ENCODE data around the gene CACNA1E. TPM values are rescaled to one million over a fixed set of nuclear protein-coding genes. Genes with fewer than 3 reads are reported as not detected.

Gene CACNA1E
- total RNA-seq, result under 1 TPM in 2 of 4 donors, not detected in 2; 0.09 to 0.19 TPM

GRCh38 chr1:181483285-181484195 lies at the start of gene CACNA1E:
Gene CACNA1E (plus strand): TSS chr1:181483517. CDS start chr1:181483745, 228 bp downstream.
- Histone ChIP-seq H3K27me3 (peaks cover 8 to 93% (median 28%) of the 10 kb centered on the region in 4 donors), H3K36me3 (no peaks in the 10 kb centered on the region), H3K4me1 (peaks cover 9 to 29% (median 12%) of the 10 kb centered on the region in 3 donors), H3K9me3 (no peaks in the 10 kb centered on the region), H3K4me3 (peak within 1 kb of the TSS in 3 of 4 donors; percentile 11 to 57 (median 38)), H3K27ac (no peak within 1 kb of the TSS)
- WGBS, 2 donors, result 17 to 35% methylated on average over 17 to 41 of the region's 43 CpGs
- intact Hi-C loops (cut with DNase I), result loop anchor here (10.0 kb wide), 1 partner anchor 571 kb away; no protein-coding TSS in a partner anchor
- no peak for DNase-seq
- no peak for TF ChIP-seq CTCF (IDR thresholded peaks at IDR 0.05)
- no peak for TF ChIP-seq POLR2A (IDR thresholded peaks at IDR 0.05)

GRCh38 chr1:181433931-181434330 lies 49.4 kb upstream of the CACNA1E start:
- TF ChIP-seq CTCF (IDR thresholded peaks at IDR 0.05) (no peak), POLR2A (IDR thresholded peaks at IDR 0.05) (no peak)
- Histone ChIP-seq H3K27me3 (peaks cover 0 to 27% (median 0%) of the 10 kb centered on the region in 4 donors), H3K36me3 (no peaks in the 10 kb centered on the region), H3K9me3 (no peaks in the 10 kb centered on the region), H3K27ac (no peak overlapping the region), H3K4me1 (no peaks in the 10 kb centered on the region), H3K4me3 (no peak overlapping the region)
- 74 to 94% methylated on average over 3 of the region's 3 CpGs for WGBS, 2 donors
- no peak for DNase-seq
- intact Hi-C loops (cut with DNase I), result no loop called here

- WGBS, 2 donors, result 47 to 78% methylated on average over 2 of the region's 2 CpGs
- H3K4me3 ChIP-seq, result no peak overlapping the region
- H3K27me3 ChIP-seq, result peaks cover 0 to 33% (median 0%) of the 10 kb centered on the region in 4 donors
- TF ChIP-seq POLR2A (IDR thresholded peaks at IDR 0.05), result no peak
- no peak for TF ChIP-seq CTCF (IDR thresholded peaks at IDR 0.05)
- no peaks in the 10 kb centered on the region for H3K9me3 ChIP-seq
- no peak overlapping the region for H3K27ac ChIP-seq
- intact Hi-C loops (cut with DNase I), result no loop called here
- DNase-seq, result no peak
- no peaks in the 10 kb centered on the region for H3K4me1 ChIP-seq
- no peaks in the 10 kb centered on the region for H3K36me3 ChIP-seq
Measured at GRCh38 chr1:181438013-181438412, 45.3 kb upstream of the CACNA1E start.

- intact Hi-C loops (cut with DNase I), result no loop called here
- Histone ChIP-seq H3K27ac (no peak overlapping the region), H3K9me3 (no peaks in the 10 kb centered on the region), H3K4me3 (no peak overlapping the region), H3K4me1 (no peaks in the 10 kb centered on the region), H3K27me3 (peaks cover 0 to 19% (median 0%) of the 10 kb centered on the region in 4 donors), H3K36me3 (no peaks in the 10 kb centered on the region)
- no CpG with 5 or more reads among the region's 4 CpGs for WGBS, 2 donors
- TF ChIP-seq CTCF (IDR thresholded peaks at IDR 0.05) (no peak), POLR2A (IDR thresholded peaks at IDR 0.05) (no peak)
- DNase-seq, result no peak
Measured at GRCh38 chr1:181440510-181440909, 42.8 kb upstream of the CACNA1E start.

GRCh38 chr1:181442181-181442525 lies 41.2 kb upstream of the CACNA1E start:
- H3K36me3 ChIP-seq, result no peaks in the 10 kb centered on the region
- no peaks in the 10 kb centered on the region for H3K9me3 ChIP-seq
- intact Hi-C loops (cut with DNase I), result no loop called here

More at GRCh38 chr1:181442181-181442525, 41.2 kb upstream of the CACNA1E start:
- no peaks in the 10 kb centered on the region for H3K4me1 ChIP-seq
- H3K27me3 ChIP-seq, result peaks cover 0 to 18% (median 0%) of the 10 kb centered on the region in 4 donors
- H3K4me3 ChIP-seq, result no peak overlapping the region
- TF ChIP-seq POLR2A (IDR thresholded peaks at IDR 0.05) (no peak), CTCF (IDR thresholded peaks at IDR 0.05) (no peak)
- DNase-seq, result no peak
- H3K27ac ChIP-seq, result no peak overlapping the region
